H1 (cell line): Measurements from ENCODE around the gene AP4B1. TPM values are rescaled to one million over a fixed set of nuclear protein-coding genes. Genes with fewer than 3 reads are reported as not detected.

Experiments
- CTCF ChIA-PET: fragments of 300-600 bp; sonication (Branson Sonifier 250); formaldehyde crosslinking; loops from one replicate; lab custom pipeline; 2021; ENCODE audit not compliant: partially characterized antibody; lab: Charles Lee
- POLR2A ChIA-PET: fragments of 300-600 bp; sonication (Branson Sonifier 250); formaldehyde crosslinking; loops from one replicate; lab custom pipeline; 2021; ENCODE audit warnings: inconsistent platforms; ENCODE audit not compliant: partially characterized antibody; lab: Charles Lee
- DNase-seq, 2 experiments: peaks; one replicate each; pipeline versions ENCODE4 v3.0.0 to v3.0.0-alpha.2; 2010 to 2022; ENCODE audit warnings: low spot score in 2 of 2, low read depth in 1 of 2, mixed read lengths in 1 of 2
- FAIRE-seq: peaks from 2 replicates; lab custom pipeline; 2011; peaks lifted over from hg19 to GRCh38; lab: Jason Lieb, UNC
- H2AFZ ChIP-seq: 2 replicates; pipeline ENCODE4 v1.8.1; 2012; ENCODE audit warnings: low read length, inconsistent platforms
- H2AK5ac ChIP-seq: 2 replicates; pipeline ENCODE4 v1.6.1; 2013; ENCODE audit warnings: low read depth, low read length
- H2BK120ac ChIP-seq: replicated peaks from 2 replicates; pipeline ENCODE3; 2013; ENCODE audit warnings: low read depth, low read length, inconsistent platforms
- H2BK12ac ChIP-seq: 2 replicates; pipeline ENCODE4 v1.6.1; 2013; ENCODE audit warnings: low read depth, low read length
- H2BK15ac ChIP-seq: 2 replicates; pipeline ENCODE4 v1.6.1; 2013; ENCODE audit warnings: low read length
- H2BK20ac ChIP-seq: 2 replicates; pipeline ENCODE4 v1.6.1; 2013; ENCODE audit warnings: low read length
- H2BK5ac ChIP-seq: 2 replicates; pipeline ENCODE4 v1.6.1; 2013; ENCODE audit warnings: low read depth, low read length
- H3K14ac ChIP-seq: 2 replicates; pipeline ENCODE4 v1.6.1; 2013; ENCODE audit warnings: inconsistent platforms; ENCODE audit not compliant: insufficient read length
- H3K18ac ChIP-seq: 2 replicates; pipeline ENCODE4 v1.6.1; 2013; ENCODE audit warnings: low read length; ENCODE audit errors: extremely low read depth
- H3K23ac ChIP-seq: 2 replicates; pipeline ENCODE4 v1.6.1; 2013; ENCODE audit warnings: inconsistent platforms; ENCODE audit not compliant: insufficient read length
- H3K23me2 ChIP-seq: 2 replicates; pipeline ENCODE4 v1.6.1; 2013; ENCODE audit warnings: low read depth, low read length
- H3K27ac ChIP-seq: 2 replicates; pipeline ENCODE4 v1.6.1; 2011; ENCODE audit warnings: low read depth, low read length, inconsistent platforms
- H3K27me3 ChIP-seq, 4 experiments: replicated peaks in 1 of 4; 1 replicate in 1 of 4; 2 replicates in 3 of 4; pipeline versions ENCODE4 v1.6.1 to v1.8.1; 2011 to 2013; ENCODE audit warnings: low read length in 3 of 4, mild to moderate bottlenecking in 3 of 4, inconsistent platforms in 2 of 4, mixed read lengths in 2 of 4, moderate library complexity in 1 of 4; ENCODE audit not compliant: control insufficient read depth in 3 of 4, insufficient read depth in 3 of 4; ENCODE audit errors: extremely low read depth in 1 of 4
- H3K36me3 ChIP-seq, 4 experiments: 2 replicates each; pipeline versions ENCODE4 v1.6.1 to v1.8.1; 2011 to 2013; ENCODE audit warnings: mild to moderate bottlenecking in 4 of 4, low read length in 3 of 4, moderate library complexity in 2 of 4, control low read depth in 1 of 4, inconsistent platforms in 1 of 4; ENCODE audit not compliant: insufficient read depth in 4 of 4, control insufficient read depth in 2 of 4
- H3K4ac ChIP-seq: replicated peaks from 2 replicates; pipeline ENCODE3; 2013; ENCODE audit warnings: low read length, low read depth, mixed read lengths, inconsistent platforms; ENCODE audit not compliant: insufficient read length
- H3K4me1 ChIP-seq, 4 experiments: replicated peaks in 1 of 4; 1 replicate in 1 of 4; 2 replicates in 3 of 4; pipeline versions ENCODE4 v1.6.1 to v1.8.1; 2011 to 2013; ENCODE audit warnings: low read length in 3 of 4, inconsistent platforms in 2 of 4, mixed read lengths in 1 of 4; ENCODE audit not compliant: insufficient read depth in 4 of 4, control insufficient read depth in 3 of 4
- H3K4me2 ChIP-seq, 2 experiments: 2 replicates each; pipeline versions ENCODE4 v1.6.1 to v1.8.1; 2011 to 2013; ENCODE audit warnings: low read depth in 2 of 2, low read length in 2 of 2, control low read depth in 1 of 2, inconsistent platforms in 1 of 2, mild to moderate bottlenecking in 1 of 2; ENCODE audit not compliant: insufficient read depth in 1 of 2
- H3K4me3 ChIP-seq, 4 experiments: fragments of 200-600, 300-600 bp in 1 of 4; sonication (generic), shearing (Covaris generic), sonication (Bioruptor Twin) in 1 of 4; 2 replicates each; pipeline versions ENCODE4 v1.5.1 to v1.8.1; 2011 to 2016; ENCODE audit warnings: low read length in 4 of 4, low read depth in 3 of 4, control low read depth in 2 of 4, inconsistent platforms in 2 of 4, mild to moderate bottlenecking in 2 of 4, mixed read lengths in 1 of 4, moderate library complexity in 1 of 4; ENCODE audit not compliant: insufficient read depth in 2 of 4; ENCODE audit errors: extremely low read depth in 1 of 4
- H3K56ac ChIP-seq: replicated peaks from 2 replicates; pipeline ENCODE3; 2013; ENCODE audit warnings: low read depth, mild to moderate bottlenecking, mixed read lengths, low read length, inconsistent platforms; ENCODE audit not compliant: insufficient read length
- H3K79me1 ChIP-seq: 2 replicates; pipeline ENCODE4 v1.6.1; 2013; ENCODE audit warnings: low read depth, low read length, control low read depth
- H3K79me2 ChIP-seq, 2 experiments: 2 replicates each; pipeline versions ENCODE4 v1.6.1 to v1.8.1; 2012 to 2013; ENCODE audit warnings: low read length in 2 of 2, mild to moderate bottlenecking in 2 of 2, inconsistent platforms in 1 of 2; ENCODE audit not compliant: insufficient read depth in 2 of 2, control insufficient read depth in 1 of 2
- H3K9ac ChIP-seq, 4 experiments: replicated peaks in 1 of 4; 1 replicate in 1 of 4; 2 replicates in 3 of 4; pipeline versions ENCODE4 v1.6.1 to v1.8.1; 2011 to 2013; ENCODE audit warnings: low read depth in 3 of 4, low read length in 3 of 4, control low read depth in 2 of 4, mild to moderate bottlenecking in 2 of 4, moderate library complexity in 2 of 4, inconsistent platforms in 1 of 4; ENCODE audit errors: extremely low read depth in 1 of 4
- H3K9me3 ChIP-seq, 2 experiments: 2 replicates each; pipeline versions ENCODE4 v1.6.1 to v1.8.1; 2012 to 2013; ENCODE audit warnings: mild to moderate bottlenecking in 2 of 2, moderate library complexity in 2 of 2, control low read depth in 1 of 2, inconsistent platforms in 1 of 2, low read depth in 1 of 2, low read length in 1 of 2, mixed read lengths in 1 of 2; ENCODE audit not compliant: insufficient read depth in 2 of 2
- H4K20me1 ChIP-seq, 2 experiments: replicated peaks in 1 of 2; 2 replicates each; pipeline versions ENCODE3 to v1.8.1; 2011 to 2013; ENCODE audit warnings: inconsistent platforms in 2 of 2, low read length in 2 of 2, mild to moderate bottlenecking in 1 of 2; ENCODE audit not compliant: insufficient read depth in 2 of 2, control insufficient read depth in 1 of 2
- H4K5ac ChIP-seq: 2 replicates; pipeline ENCODE4 v1.6.1; 2013; ENCODE audit warnings: low read length, low read depth, mixed read lengths, inconsistent platforms; ENCODE audit not compliant: insufficient read length
- H4K8ac ChIP-seq: 2 replicates; pipeline ENCODE4 v1.8.0; 2013; ENCODE audit warnings: mild to moderate bottlenecking, moderate library complexity, low read length, inconsistent platforms; ENCODE audit not compliant: insufficient read depth; ENCODE audit errors: extremely low read depth
- H4K91ac ChIP-seq: replicated peaks from 2 replicates; pipeline ENCODE3; 2013; ENCODE audit warnings: low read length, mixed read lengths, inconsistent platforms; ENCODE audit not compliant: insufficient read length
- ATF2 ChIP-seq: IDR thresholded peaks from 2 replicates; pipeline ENCODE4 v1.6.1; 2012; ENCODE audit warnings: low read length, inconsistent platforms
- BACH1 ChIP-seq: IDR thresholded peaks from 2 replicates; pipeline ENCODE4 v1.6.1; 2012; ENCODE audit warnings: low read length, improper control_type of control experiment
- E2F6 ChIP-seq: IDR thresholded peaks from 2 replicates; pipeline ENCODE4 v1.6.1; 2012; ENCODE audit warnings: inconsistent platforms
- KDM1A ChIP-seq: fragments of 200-600, 300-600 bp; sonication (generic); IDR thresholded peaks from 2 replicates; pipeline ENCODE4 v1.7.1; 2016; ENCODE audit warnings: mild to moderate bottlenecking, low read length, borderline replicate concordance
- POLR2AphosphoS5 ChIP-seq: IDR thresholded peaks from 2 replicates; pipeline ENCODE4 v1.6.1; 2011; ENCODE audit warnings: low read depth, low read length
- WGBS, 2 experiments: shearing (Covaris generic) in 1 of 2; methylation state at CpG; one replicate each; pipeline versions ENCODE4 v1.1.6 to v1.1.7; 2013 to 2015; ENCODE audit warnings: low lambda C conversion rate in 2 of 2, mixed read lengths in 2 of 2, inconsistent platforms in 1 of 2, low coverage in 1 of 2, missing lambda C conversion rate in 1 of 2; ENCODE audit not compliant: insufficient replicate concordance in 2 of 2, insufficient coverage in 1 of 2, insufficient read length in 1 of 2; ENCODE audit errors: extremely low coverage in 1 of 2, missing lambda C conversion rate in 1 of 2; 5-methylcytosine and 5-hydroxymethylcytosine counted together
- polyA plus RNA-seq, 7 experiments: library from polyadenylated mRNA; depleted of rRNA in 3 of 7; stranded (reverse) in 5 of 7; unstranded in 2 of 7; fragments of >200 nt in 5 of 7; fragments of 200-250 nt in 2 of 7; gene quantifications; 1 replicate in 5 of 7; 2 replicates in 1 of 7; 4 replicates in 1 of 7; pipeline versions ENCODE4 v1.2.1 to v1.2.3, GENCODE V29; 2011 to 2013; ENCODE audit warnings: missing spikeins in 2 of 7, mixed read lengths in 2 of 7
- total RNA-seq: library from RNA; stranded (reverse); fragmentation: NEBNext Ultra II Directional; extraction: Animal tissue kit (Norgen Biotek cat#: 25700); gene quantifications from 2 replicates; pipeline ENCODE4 v1.2.1, GENCODE V29; 2021

Gene AP4B1
- total and polyA plus RNA-seq, 2 of the 8 experiments (the other 6 are each of a cell fraction or from before 2014, with no cell fraction given): 8.9 to 9.0 TPM

GRCh38 chr1:113860891-113861290 is 43.7 kb downstream of the AP4B1 start:
- Histone ChIP-seq H3K36me3 (no peaks in the 10 kb centered on the region), H4K20me1 (no peaks in the 10 kb centered on the region), H2BK120ac (no peak overlapping the region), H3K27ac (no peak overlapping the region), H3K18ac (no peak overlapping the region), H2BK20ac (no peak overlapping the region), H4K8ac (no peak overlapping the region), H3K79me2 (no peaks in the 10 kb centered on the region), H3K4me2 (no peak overlapping the region), H2BK12ac (no peak overlapping the region), H3K23ac (no peak overlapping the region), H3K4me1 (no peaks in the 10 kb centered on the region), H3K9ac (no peak overlapping the region), H2BK15ac (no peak overlapping the region), H3K23me2 (no peaks in the 10 kb centered on the region), H3K4ac (no peak overlapping the region), H3K56ac (no peak overlapping the region), H3K9me3 (no peaks in the 10 kb centered on the region), H3K14ac (no peak overlapping the region), H2AFZ (no peak overlapping the region), H2BK5ac (no peak overlapping the region), H4K91ac (no peak overlapping the region), H3K4me3 (no peak overlapping the region), H2AK5ac (no peak overlapping the region), H3K79me1 (no peaks in the 10 kb centered on the region), H3K27me3 (no peaks in the 10 kb centered on the region), H4K5ac (no peak overlapping the region)
- DNase-seq (no peak), FAIRE-seq (no peak)
- TF ChIP-seq ATF2: no peak
- TF ChIP-seq POLR2AphosphoS5: no peak
- no peak for TF ChIP-seq BACH1
- no peak for TF ChIP-seq E2F6
- no peak for TF ChIP-seq KDM1A
- ChIA-PET CTCF (interaction anchor here (1.1 to 1.2 kb wide), 2 partner anchors 9 to 17 kb away, joined by 4 read pairs; no protein-coding TSS in a partner anchor), POLR2A (no interaction called here)
- 92% methylated on average over 3 of the region's 3 CpGs; no CpG with 5 or more reads in 1 of the 2 experiments for WGBS, 2 experiments
